ENCODE measurements around the gene CHCHD1.
"Not testable (repeated sequence)": the region's sequence is repeated elsewhere in the genome, so short reads cannot be mapped to it uniquely, and the experiment has no call there.

CHCHD1 gene

GRCh38 chr10:73769396-73769795, 12.5 kb upstream of the CHCHD1 start:
- DNase-seq, result no peak

- DNase-seq, result peak; percentile 60
Measured at GRCh38 chr10:73771722-73772280, 10.0 kb upstream of the CHCHD1 start.

- DNase-seq, result peak; percentile 57
Measured at GRCh38 chr10:73772281-73773151, 9.3 kb upstream of the CHCHD1 start.

- DNase-seq, result no peak
Measured at GRCh38 chr10:73773152-73773879, 8.5 kb upstream of the CHCHD1 start.

GRCh38 chr10:73774637-73775036, 7.2 kb upstream of the CHCHD1 start:
- DNase-seq, result no peak

- no peak for DNase-seq
Measured at GRCh38 chr10:73779018-73779417, 2.8 kb upstream of the CHCHD1 start.

GRCh38 chr10:73779539-73780197, 2.2 kb upstream of the CHCHD1 start:
- DNase-seq, result no peak

- DNase-seq, result no peak
Measured at GRCh38 chr10:73780301-73780700, 1.5 kb upstream of the CHCHD1 start.

GRCh38 chr10:73780966-73781365, 882 bp upstream of the CHCHD1 start:
- no peak for DNase-seq

- DNase-seq, result no peak
Measured at GRCh38 chr10:73781548-73781878, 335 bp upstream of the CHCHD1 start.

GRCh38 chr10:73782749-73783085, 869 bp downstream of the CHCHD1 start:
- DNase-seq, result no peak

GRCh38 chr10:73785211-73785720, 3.4 kb downstream of the CHCHD1 start, which contains the start of gene ZSWIM8:
TSS of gene ZSWIM8 (plus strand) at chr10:73785606. CDS start at chr10:73785879, 273 bp downstream.
- DNase-seq, result peak; percentile 89

GRCh38 chr10:73785721-73786511, 4.1 kb downstream of the CHCHD1 start:
- peak; percentile 32 for DNase-seq

- DNase-seq, result no peak
Measured at GRCh38 chr10:73786512-73786885, 4.7 kb downstream of the CHCHD1 start.

- not testable (repeated sequence) for DNase-seq
Measured at GRCh38 chr10:73787031-73787800, 5.4 kb downstream of the CHCHD1 start.

GRCh38 chr10:73788864-73789658, 7.2 kb downstream of the CHCHD1 start:
- DNase-seq, result no peak

GRCh38 chr10:73789659-73790055, 7.8 kb downstream of the CHCHD1 start:
- no peak for DNase-seq

- DNase-seq, result no peak
Measured at GRCh38 chr10:73790886-73791625, 9.2 kb downstream of the CHCHD1 start.

- DNase-seq, result no peak
Measured at GRCh38 chr10:73791871-73792400, 10.1 kb downstream of the CHCHD1 start.

GRCh38 chr10:73793456-73793855, 11.6 kb downstream of the CHCHD1 start:
- DNase-seq, result no peak

Data from effector CD8-positive, alpha-beta T cell (primary cell).